IPS-20b (cell line): ENCODE measurements around the gene SLC7A10.
A peak's percentile ranks its signal among the peaks of the same experiment; 100 is the strongest.

Experiments used
- H3K27ac ChIP-seq: one replicate; pipeline ENCODE4 v1.5.1; 2013; ENCODE audit warnings: low read length
- H3K27me3 ChIP-seq: 2 replicates; pipeline ENCODE4 v1.6.1; 2013; ENCODE audit warnings: mild to moderate bottlenecking, low read length, inconsistent platforms; ENCODE audit not compliant: insufficient read depth
- H3K36me3 ChIP-seq: 2 replicates; pipeline ENCODE4 v1.6.1; 2013; ENCODE audit warnings: low read depth, mild to moderate bottlenecking, inconsistent platforms, low read length, moderate library complexity; ENCODE audit not compliant: insufficient read depth
- H3K4me1 ChIP-seq: 2 replicates; pipeline ENCODE4 v1.6.1; 2013; ENCODE audit warnings: mild to moderate bottlenecking, control low read depth, inconsistent platforms, low read length, moderate library complexity; ENCODE audit not compliant: insufficient read depth
- H3K4me3 ChIP-seq: 2 replicates; pipeline ENCODE4 v1.5.1; 2013; ENCODE audit warnings: mild to moderate bottlenecking, low read length, inconsistent platforms
- H3K9ac ChIP-seq: 2 replicates; pipeline ENCODE4 v1.6.1; 2013; ENCODE audit warnings: low read depth, mild to moderate bottlenecking, inconsistent platforms, low read length, moderate library complexity
- H3K9me3 ChIP-seq: 2 replicates; pipeline ENCODE4 v1.6.1; 2013; ENCODE audit warnings: mild to moderate bottlenecking, low read depth, low read length, inconsistent platforms; ENCODE audit not compliant: insufficient read depth

SLC7A10 gene

GRCh38 chr19:33201886-33202545 lies 23.6 kb downstream of the SLC7A10 start:
- no peak overlapping the region for H3K4me3 ChIP-seq
- H3K36me3 ChIP-seq: peaks cover 9% of the 10 kb centered on the region
- H3K9me3 ChIP-seq: no peaks in the 10 kb centered on the region
- no peaks in the 10 kb centered on the region for H3K4me1 ChIP-seq
- H3K27me3 ChIP-seq: no peaks in the 10 kb centered on the region
- H3K27ac ChIP-seq: no peak overlapping the region
- no peak overlapping the region for H3K9ac ChIP-seq

- no peak overlapping the region for H3K9ac ChIP-seq
- no peaks in the 10 kb centered on the region for H3K27me3 ChIP-seq
- no peaks in the 10 kb centered on the region for H3K4me1 ChIP-seq
- no peaks in the 10 kb centered on the region for H3K9me3 ChIP-seq
- peaks cover 13% of the 10 kb centered on the region for H3K36me3 ChIP-seq
- no peak overlapping the region for H3K27ac ChIP-seq
- H3K4me3 ChIP-seq: no peak overlapping the region
Observed at GRCh38 chr19:33201473-33201872, 24.2 kb downstream of the SLC7A10 start.

- Histone ChIP-seq H3K9ac (no peak overlapping the region), H3K4me3 (no peak overlapping the region), H3K27me3 (peaks cover 8% of the 10 kb centered on the region), H3K4me1 (no peaks in the 10 kb centered on the region), H3K9me3 (no peaks in the 10 kb centered on the region), H3K36me3 (peaks cover 13% of the 10 kb centered on the region), H3K27ac (no peak overlapping the region)
Observed at GRCh38 chr19:33199441-33200265, 26.0 kb downstream of the SLC7A10 start.

GRCh38 chr19:33198169-33198568 lies 27.5 kb downstream of the SLC7A10 start:
- Histone ChIP-seq H3K9ac (no peak overlapping the region), H3K36me3 (peaks cover 11% of the 10 kb centered on the region), H3K27me3 (peaks cover 15% of the 10 kb centered on the region), H3K4me3 (no peak overlapping the region), H3K4me1 (no peaks in the 10 kb centered on the region), H3K9me3 (no peaks in the 10 kb centered on the region), H3K27ac (no peak overlapping the region)

GRCh38 chr19:33197591-33198000 lies 28.1 kb downstream of the SLC7A10 start:
- H3K36me3 ChIP-seq: peaks cover 5% of the 10 kb centered on the region; the same call in 1 of the 2 replicates
- H3K27ac ChIP-seq: no peak overlapping the region
- H3K4me3 ChIP-seq: no peak overlapping the region
- H3K4me1 ChIP-seq: no peaks in the 10 kb centered on the region
- peaks cover 20% of the 10 kb centered on the region for H3K27me3 ChIP-seq
- no peak overlapping the region for H3K9ac ChIP-seq
- H3K9me3 ChIP-seq: no peaks in the 10 kb centered on the region

GRCh38 chr19:33196446-33197193 lies 29.0 kb downstream of the SLC7A10 start:
- Histone ChIP-seq H3K4me1 (no peaks in the 10 kb centered on the region), H3K27me3 (peaks cover 29% of the 10 kb centered on the region), H3K9me3 (no peaks in the 10 kb centered on the region), H3K9ac (no peak overlapping the region), H3K27ac (no peak overlapping the region), H3K36me3 (peaks cover 5% of the 10 kb centered on the region; the same call in 1 of the 2 replicates), H3K4me3 (no peak overlapping the region)

GRCh38 chr19:33195645-33196347 lies 29.9 kb downstream of the SLC7A10 start:
- Histone ChIP-seq H3K9ac (peak overlapping the region; percentile 56; the same call in 1 of the 2 replicates), H3K9me3 (no peaks in the 10 kb centered on the region), H3K27me3 (peaks cover 34% of the 10 kb centered on the region), H3K4me1 (no peaks in the 10 kb centered on the region), H3K36me3 (peaks cover 5% of the 10 kb centered on the region; the same call in 1 of the 2 replicates), H3K4me3 (peak overlapping the region; percentile 68), H3K27ac (no peak overlapping the region)

- Histone ChIP-seq H3K36me3 (peaks cover 5% of the 10 kb centered on the region; the same call in 1 of the 2 replicates), H3K27me3 (peaks cover 34% of the 10 kb centered on the region), H3K27ac (no peak overlapping the region), H3K4me3 (peak overlapping the region; percentile 68), H3K4me1 (no peaks in the 10 kb centered on the region), H3K9me3 (no peaks in the 10 kb centered on the region), H3K9ac (peak overlapping the region; percentile 56; the same call in 1 of the 2 replicates)
Observed at GRCh38 chr19:33194886-33195644, 30.6 kb downstream of the SLC7A10 start.

- no peak overlapping the region for H3K27ac ChIP-seq
- peaks cover 34% of the 10 kb centered on the region for H3K27me3 ChIP-seq
- H3K36me3 ChIP-seq: peaks cover 5% of the 10 kb centered on the region; the same call in 1 of the 2 replicates
- no peaks in the 10 kb centered on the region for H3K9me3 ChIP-seq
- peak overlapping the region; percentile 56; the same call in 1 of the 2 replicates for H3K9ac ChIP-seq
- H3K4me1 ChIP-seq: no peaks in the 10 kb centered on the region
- H3K4me3 ChIP-seq: peak overlapping the region; percentile 68; the same call in 1 of the 2 replicates
Observed at GRCh38 chr19:33194532-33194885, 31.1 kb downstream of the SLC7A10 start.

GRCh38 chr19:33193865-33194362 lies 31.7 kb downstream of the SLC7A10 start, which contains the start of gene LRP3:
TSS of gene LRP3 (plus strand) at chr19:33194330. CDS start at chr19:33194786, 456 bp downstream.
- H3K4me3 ChIP-seq: peak within 1 kb of the TSS; percentile 68
- no peaks in the 10 kb centered on the region for H3K9me3 ChIP-seq
- H3K9ac ChIP-seq: peak within 1 kb of the TSS; percentile 56; the same call in 1 of the 2 replicates
- peaks cover 34% of the 10 kb centered on the region for H3K27me3 ChIP-seq
- peaks cover 5% of the 10 kb centered on the region; the same call in 1 of the 2 replicates for H3K36me3 ChIP-seq
- no peaks in the 10 kb centered on the region for H3K4me1 ChIP-seq
- no peak within 1 kb of the TSS for H3K27ac ChIP-seq
